GM19035 (cell line): ENCODE results near the gene B3GNT9.
A peak's percentile ranks its signal among the peaks of the same experiment; 100 is the strongest.

ENCODE experiments used
- ATAC-seq: cut with Tn5 transposase; IDR thresholded peaks from one replicate; pipeline ENCODE4 v1.9.1; 2021; ENCODE audit not compliant: unreplicated experiment

The B3GNT9 gene

DNA sequence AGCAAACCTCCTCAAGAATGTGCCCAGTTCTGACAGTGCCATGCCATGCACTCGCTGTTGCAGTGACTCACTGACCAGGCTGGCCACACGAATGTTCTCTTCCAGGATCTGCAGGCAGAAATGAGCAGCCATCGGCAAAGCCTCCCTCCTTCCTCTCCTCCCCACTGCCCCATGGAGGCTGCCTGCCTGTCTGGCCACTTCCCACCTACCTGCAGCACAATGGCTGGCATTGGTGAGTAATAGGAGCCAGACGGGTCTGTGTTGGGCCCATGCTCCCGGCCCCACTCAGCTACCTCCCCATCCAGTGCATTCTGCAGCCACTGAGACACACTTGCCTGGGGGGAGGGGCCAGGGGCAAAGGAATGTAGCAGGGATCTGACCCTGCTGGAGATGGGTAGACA lies 35.8 kb upstream of the B3GNT9 start:
- ATAC-seq = no peak

DNA sequence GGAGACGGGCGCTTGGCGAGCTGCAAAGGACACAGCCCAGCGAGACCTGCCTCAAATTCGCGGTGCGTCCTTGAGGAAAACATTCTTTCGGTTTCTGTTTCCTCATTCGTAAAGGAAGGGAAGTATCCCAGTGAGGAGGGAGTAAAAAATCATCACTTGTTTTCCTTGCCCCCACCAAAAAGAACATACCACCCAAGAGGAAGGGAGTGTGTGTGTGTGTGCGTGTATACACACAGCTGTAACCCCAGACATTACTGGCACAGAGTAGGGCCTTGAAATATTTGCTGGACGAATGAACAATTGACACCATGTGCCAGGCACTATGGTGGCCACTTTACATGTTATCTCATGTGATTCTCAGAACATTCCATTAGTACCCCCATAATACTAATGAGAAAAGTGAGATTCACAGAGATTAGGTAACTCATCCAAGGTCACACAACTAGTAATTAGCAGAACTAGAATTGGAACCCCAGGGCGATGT lies 34.9 kb upstream of the B3GNT9 start:
- ATAC-seq = no peak

DNA sequence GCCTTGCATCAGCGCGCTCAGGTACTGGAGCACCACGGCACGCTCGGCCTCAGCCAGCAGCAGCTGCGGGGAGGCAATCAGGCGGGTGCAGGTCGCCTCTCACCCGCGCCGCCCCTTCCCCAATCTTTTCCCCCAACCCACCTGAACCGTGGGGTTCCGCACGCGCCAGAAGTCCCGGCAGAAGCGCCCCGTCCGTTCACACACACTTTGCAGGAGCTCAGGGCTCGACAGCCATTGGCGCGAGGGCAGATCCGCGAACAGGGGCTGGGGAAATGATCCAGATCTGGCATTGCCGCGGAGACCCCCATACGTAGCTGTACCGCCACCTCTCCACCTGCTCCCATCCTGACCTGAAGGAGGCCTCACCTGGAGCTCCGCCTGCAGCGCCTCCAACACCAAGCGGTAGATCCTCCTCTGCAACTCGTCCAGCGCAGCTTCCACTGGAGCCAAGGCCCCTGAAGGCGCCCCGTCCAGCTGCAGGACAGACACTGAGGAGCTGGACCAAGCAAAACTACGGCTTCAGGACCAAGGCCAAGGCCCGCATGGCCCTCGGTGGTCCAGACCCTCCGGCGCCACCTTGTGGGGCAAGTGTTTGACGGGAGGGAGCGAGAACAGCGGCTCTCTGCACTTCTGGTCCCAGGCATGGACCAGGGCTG lies 34.3 kb upstream of the B3GNT9 start:
- ATAC-seq = peak; percentile 23

DNA sequence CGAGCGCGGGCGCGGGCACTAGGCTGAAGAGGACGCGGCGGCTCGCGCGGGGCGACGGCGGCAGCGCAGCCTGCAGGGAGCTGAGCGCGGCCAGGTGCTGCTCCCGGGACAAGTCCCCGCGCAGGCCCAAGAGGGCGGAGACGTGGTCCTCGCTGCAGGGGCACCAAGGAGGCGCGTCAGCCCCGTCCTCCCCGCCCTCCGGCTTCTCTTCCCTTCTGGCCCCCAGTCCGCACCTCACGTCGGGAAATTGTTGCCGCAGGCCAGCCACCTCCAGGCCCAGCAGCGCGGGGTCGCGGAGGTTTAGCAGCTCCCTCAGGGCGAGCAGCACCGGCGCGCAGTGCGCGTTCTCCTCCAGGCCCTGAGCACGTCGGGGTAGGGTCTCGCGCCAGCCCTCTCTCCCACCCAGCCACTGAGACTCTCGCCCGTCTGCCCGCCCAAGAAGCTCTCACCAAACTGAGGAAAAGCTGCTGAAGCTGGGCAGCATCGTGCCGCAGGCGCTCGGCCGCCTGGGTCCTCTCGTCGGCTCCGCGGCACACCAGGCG lies 33.7 kb upstream of the B3GNT9 start:
- ATAC-seq = peak; percentile 9

DNA sequence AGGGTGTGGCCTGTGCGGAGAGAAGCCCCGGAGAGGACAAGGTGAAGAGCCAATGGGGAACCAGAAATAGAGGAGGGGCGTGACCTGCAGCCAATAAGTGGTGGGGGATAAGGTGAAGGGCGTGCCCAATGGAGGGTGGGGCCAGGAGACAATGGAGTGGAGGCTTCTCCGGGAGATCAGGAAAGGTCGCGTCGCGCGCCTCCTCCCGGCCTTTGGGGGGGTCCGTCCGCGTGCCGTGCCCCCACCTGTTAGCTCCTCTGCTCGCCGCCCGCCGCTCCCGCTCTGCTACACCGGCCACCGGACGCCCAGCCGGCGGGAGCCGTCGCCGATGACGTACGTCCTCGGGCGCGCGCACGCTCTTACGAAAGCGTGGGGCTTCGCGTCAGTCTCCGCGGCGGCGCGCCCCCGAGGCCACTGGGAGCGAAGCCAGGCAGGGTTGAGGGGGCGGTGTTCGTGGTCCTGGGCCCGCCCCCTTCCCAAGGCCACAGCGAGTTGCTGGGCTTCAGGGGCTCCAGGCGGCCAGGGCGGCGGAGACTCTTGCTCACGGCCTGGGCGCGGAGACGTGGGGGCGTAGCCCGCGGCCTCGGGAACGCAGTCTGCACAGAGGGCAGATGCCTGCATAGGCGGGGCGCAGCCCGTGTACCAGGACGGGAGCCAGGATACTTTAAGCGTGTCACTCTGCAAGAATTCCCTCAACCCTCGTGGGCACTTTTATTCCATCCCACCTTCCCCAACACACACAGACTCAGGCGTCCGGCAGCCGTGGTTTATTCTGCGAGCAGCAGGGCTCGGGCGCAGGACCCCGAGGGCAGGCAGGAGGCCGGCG lies 33.0 kb upstream of the B3GNT9 start, which contains the start of gene MATCAP1:
TSS of gene MATCAP1 (minus strand) at position 337 of the 826 bp plus-strand sequence. CDS start 3,353 bp downstream, outside the sequence.
- ATAC-seq = peak; percentile 91

DNA sequence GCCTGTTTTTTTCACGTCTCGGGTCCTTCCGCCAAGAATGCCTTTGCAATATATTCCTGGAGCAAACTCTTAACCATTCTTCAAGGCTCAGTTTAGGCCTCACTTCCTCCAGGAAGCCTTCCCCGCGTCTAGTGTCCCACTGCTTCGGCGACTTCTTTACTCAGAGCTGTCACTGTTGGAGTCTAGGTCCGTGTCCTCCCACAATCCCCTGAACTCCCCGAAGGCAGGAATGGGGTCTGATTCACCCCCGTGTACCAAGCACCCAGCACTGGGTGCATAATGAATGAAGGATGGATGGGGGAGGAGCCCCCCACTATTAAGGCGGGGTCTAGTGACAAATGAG lies 32.5 kb upstream of the B3GNT9 start:
- ATAC-seq = no peak

DNA sequence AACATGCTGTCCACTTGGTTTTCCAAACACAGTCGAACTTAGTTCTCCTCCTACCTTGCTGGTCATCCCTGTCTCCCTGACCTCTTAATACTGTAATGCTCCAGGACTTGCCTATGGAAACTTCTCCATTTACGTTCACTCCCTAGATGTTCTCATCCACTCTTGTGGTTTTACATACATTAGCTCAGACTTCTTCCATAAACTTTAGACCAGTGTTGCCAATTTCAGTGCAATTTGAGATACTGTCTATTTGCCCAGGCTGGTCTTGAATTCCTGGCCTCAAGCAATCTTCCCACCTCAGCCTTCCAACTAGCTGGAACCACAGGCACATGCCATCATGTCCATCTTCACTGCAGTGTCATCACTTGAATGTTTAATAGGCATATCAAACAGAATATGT lies 31.5 kb upstream of the B3GNT9 start:
- no peak for ATAC-seq

DNA sequence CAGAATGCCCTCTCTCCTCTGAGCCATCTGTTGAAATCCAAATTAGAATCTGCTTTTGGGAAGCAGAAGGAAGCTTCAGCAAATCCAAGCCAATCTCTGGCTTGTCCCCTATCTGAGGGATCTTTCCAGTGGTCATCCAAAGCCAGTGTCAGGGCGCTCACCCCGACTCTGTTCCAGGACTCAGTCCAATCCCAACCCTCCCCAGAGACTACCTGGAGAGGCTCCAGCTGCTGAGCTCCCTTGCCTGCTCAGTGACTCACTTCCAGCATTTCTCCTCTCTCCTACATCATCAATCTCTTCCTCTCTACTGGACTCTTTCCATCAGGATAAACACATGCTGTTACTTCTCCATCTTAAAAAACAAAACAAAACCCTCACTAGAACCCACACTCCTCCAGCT lies 30.5 kb upstream of the B3GNT9 start:
- no peak for ATAC-seq

DNA sequence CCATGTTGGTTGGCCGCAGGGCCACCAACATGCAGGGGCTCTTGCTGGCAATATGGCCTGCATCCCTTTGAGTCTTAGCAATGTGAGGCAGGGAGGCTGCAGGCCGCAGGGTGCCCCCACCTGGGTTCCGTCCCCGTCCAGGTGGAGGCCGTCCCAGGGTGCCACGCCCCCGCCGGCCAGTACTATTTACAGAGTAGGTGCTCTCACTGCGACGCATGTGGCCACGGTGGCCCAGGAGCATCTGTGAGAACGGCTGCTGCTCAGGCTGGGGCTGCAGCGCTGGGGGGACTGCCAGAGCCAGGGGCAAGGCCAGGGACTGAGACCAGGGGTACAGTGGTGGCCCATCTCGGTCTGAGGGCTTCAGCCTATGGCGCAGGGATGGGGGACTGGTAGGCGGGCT lies 29.4 kb upstream of the B3GNT9 start:
- no peak for ATAC-seq

DNA sequence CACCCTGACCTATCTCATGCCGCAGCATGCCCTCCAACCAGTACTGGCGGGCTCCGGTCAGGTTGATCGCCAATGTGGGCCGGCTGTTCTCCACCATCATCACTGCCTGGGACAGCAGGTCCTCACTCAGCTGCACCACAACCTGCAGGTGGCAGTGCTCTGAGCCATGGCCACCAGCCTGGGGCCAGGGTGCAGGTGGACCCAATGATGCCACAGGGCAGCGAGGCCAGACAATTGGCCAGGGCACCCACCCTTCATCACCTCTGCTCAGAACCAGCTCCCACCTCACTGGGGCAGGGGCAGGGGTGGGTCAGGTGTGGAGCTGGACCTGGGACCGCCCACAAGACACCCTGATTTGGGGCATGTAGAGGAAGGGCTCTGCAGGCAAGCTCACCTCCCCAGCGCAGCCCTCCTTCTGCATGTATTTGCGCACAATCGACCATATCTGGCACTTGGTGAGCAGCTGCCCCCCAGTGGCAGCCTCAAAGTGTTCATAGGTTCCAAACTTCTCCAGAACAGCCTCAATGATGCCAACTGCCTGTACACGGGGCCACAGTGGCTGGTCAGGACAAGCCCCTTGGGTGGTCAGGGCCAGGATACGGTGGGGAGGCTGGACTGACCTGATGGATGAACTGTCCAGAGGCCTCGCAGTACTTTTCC lies 28.8 kb upstream of the B3GNT9 start:
- no peak for ATAC-seq

DNA sequence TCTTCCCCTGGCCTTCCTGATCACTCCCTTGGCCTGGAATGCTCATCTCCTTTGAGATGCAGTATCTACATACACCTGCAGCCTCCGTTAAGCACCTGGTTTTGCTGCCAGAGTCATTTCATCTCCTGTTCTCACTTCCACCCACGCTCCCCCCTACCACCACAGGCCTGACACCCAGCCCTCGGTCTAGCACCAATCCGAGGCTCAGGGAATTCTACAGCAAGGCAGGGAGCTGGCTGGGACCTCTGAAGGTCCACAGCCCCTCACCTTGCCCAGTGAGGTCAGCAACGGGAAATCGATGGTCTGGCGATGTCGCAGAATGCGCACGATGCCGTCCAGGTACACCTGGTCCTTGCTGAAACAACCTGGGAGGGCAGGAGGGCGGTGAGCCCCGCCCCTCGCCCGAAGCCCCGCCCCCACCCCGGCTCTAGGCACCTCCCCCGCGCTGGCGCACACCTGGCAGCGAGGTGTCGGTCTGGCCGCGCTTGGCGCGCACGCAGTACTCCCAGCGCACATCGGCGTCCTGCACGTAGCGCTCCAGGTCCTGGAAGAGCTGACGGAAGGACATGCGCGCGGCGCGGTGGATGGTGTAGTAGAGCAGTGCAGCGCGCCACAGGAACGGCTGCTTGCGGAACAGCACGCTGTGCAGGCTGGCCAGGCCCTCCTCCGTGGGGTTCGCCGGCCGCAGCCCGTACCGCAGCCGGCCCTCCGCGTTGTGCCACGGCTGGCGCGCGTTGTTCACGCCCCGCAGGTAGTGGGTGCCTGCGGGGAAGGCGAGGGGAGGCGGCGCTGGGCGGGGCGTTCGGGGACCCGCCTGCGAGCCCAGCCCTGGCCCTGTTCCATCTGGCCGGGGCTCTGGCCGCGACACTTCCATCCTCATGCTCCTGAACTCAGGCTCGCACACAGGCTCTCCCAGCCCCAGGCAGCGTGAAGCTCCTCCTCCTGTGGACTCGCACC lies 27.2 kb upstream of the B3GNT9 start:
- no peak for ATAC-seq

DNA sequence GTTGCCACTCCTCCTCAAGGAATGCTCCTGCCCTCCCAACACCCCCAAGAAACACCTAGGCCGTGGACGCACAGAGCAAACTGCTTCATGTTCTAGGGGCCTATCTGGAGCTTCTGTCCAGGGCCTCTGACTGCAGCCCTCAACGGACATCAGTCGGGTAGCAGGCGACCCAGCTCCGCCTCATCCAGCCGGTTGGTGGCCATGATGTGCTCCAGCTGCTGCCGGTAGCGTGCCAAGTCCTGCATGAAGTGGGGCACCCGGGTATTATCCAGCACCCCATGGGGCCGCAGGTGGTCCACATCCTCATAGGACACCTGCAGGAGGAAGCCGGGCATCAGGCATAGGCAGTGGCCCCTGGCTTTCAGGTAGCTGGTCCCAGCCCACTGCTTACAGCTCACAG lies 25.9 kb upstream of the B3GNT9 start:
- no peak for ATAC-seq

DNA sequence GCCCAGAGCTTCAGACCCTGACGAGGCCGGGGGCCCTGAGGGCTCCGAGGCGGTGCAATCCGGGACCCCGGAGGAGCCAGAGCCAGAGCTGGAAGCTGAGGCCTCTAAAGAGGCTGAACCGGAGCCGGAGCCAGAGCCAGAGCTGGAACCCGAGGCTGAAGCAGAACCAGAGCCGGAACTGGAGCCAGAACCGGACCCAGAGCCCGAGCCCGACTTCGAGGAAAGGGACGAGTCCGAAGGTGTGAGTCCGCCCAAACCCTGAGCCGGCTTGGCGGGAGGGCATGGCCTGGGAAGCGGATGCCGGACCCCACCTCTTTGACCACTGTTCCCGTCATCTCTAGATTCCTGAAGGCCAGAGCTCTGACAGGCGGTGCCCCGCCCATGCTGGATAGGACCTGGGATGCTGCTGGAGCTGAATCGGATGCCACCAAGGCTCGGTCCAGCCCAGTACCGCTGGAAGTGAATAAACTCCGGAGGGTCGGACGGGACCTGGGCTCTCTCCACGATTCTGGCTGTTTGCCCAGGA lies 24.0 kb upstream of the B3GNT9 start:
- ATAC-seq = no peak

DNA sequence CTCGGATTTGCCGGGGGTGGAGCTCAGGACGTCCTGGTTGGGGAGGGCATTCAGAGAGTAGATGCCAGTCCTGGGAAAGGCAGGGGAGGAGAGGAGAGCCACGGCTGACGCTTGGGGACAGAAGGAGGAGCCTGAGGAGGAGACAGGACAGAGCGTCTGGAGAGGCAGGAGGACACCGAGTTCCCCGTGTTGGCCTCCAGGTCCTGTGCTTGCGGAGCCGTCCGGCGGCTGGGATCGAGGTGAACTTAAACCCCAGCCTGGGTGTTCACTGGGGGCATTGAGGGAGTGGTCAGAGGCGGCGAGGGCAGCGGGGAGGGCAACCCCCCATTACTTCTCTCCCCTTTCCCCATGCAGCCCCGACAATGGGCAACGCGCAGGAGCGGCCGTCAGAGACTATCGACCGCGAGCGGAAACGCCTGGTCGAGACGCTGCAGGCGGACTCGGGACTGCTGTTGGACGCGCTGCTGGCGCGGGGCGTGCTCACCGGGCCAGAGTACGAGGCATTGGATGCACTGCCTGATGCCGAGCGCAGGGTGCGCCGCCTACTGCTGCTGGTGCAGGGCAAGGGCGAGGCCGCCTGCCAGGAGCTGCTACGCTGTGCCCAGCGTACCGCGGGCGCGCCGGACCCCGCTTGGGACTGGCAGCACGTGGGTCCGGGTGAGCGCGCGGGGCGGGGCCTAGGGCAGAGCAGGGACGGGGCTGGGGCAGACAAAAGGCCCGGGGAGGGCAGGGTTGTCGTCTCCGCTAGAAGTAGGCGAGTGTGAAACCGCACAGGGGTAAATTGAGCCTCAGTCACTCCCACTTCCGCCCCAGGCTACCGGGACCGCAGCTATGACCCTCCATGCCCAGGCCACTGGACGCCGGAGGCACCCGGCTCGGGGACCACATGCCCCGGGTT lies 23.3 kb upstream of the B3GNT9 start:
- ATAC-seq = peak; percentile 33

DNA sequence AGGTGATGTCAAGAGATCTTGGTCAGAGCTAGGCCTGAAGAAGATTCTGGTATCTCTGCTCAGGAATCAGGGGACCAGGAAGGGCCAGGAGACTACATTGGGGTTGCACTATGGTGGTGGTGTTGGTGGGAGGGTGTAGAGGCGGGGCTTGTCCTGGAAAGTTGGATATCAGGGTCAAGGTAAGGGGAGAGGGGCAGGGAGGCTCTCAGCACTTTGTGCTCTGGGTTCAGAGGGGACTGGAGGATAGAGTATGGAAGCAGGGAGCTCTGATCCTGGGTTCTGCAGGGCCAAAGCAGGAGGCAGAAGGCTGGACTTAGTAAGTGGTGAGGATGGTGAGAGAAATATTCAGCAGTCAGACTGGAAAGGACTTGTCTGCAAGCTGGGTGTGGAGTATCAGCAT lies 22.5 kb upstream of the B3GNT9 start:
- no peak for ATAC-seq

DNA sequence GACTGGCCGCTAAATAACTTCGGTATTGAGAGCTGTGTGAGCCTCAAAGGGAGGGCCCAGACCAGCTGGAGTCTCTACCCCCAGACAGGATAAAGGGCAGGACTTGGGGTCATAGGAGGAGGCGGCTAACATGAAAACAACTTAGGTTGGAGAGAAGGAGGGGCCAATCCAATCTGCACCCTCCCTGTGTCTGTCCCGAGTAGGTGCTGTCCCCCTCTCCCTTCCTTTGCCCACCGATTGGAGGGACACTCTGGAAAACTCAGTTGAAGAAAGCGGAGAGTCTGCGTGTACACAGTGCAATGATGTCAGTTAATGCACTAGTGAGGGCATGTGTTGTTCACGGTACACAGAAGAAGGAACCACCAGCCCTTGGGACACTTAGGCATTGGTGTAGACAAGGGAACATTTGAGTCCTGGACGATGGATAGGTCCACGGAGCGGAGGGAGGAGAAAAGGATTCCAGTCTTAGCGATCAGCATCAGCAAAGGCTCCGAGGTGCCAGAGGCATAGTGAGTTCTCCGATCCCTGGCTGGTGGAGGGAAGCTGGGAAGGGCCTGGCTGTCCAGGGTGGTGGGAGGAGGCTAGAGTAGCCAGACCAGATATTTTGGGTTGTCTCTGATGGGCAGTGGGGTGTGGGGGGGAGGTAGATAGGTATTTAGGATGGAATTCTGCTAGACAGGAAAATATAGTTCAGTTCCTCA lies 20.3 kb upstream of the B3GNT9 start:
- no peak for ATAC-seq

DNA sequence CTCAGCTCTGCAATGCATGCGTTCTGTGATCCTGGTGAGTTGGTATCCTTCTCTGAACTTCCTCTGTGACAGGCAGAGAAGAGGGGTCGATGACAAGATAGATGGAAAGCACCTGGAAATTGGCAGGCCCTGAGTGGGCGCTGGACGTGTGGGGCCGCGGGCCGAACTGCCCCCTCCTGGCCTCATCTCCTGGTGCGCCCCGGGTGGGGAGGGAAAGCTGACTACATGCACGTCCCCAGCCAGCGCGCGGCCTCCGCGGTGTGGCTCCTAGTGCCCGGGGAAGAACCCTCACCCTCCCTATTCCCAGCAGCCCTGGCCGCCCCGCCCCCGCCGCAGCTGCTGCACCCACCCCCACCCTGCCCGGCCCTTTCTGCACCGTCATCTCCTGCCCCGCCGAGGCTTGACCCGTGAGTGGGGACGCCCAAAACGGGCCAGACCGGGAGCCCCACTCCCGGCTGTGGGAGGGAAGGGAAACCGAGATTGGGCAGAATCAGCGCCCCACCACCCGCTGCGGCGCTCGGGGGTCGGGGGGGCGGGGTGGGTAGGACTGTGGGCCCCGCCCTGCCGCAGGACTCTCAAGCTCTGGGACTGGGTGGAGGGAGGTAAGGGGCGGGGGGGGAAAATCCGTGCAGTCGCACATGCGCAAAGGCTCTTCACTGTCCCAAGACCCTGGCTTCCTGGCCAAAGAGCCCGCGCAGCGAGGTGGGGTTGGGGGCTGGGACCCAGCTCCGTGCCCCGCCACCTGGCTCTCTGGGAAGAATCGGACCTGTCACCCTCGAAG lies 19.6 kb upstream of the B3GNT9 start, which contains the start of gene NOL3:
TSS of gene NOL3 (plus strand) at position 371 of the 781 bp plus-strand sequence.
- peak; percentile 41 for ATAC-seq
